Smooth muscle cell (in vitro differentiated cells): ENCODE measurements around the gene ZNF428. TPM values are rescaled to one million over a fixed set of nuclear protein-coding genes. Genes with fewer than 3 reads are reported as not detected.

Experiments used
- DNase-seq: peaks from one replicate; lab custom pipeline; 2025; ENCODE audit not compliant: unreplicated experiment; lab: John Stamatoyannopoulos, UW
- H2AFZ ChIP-seq: fragments of 200-600 bp; sonication (generic); 2 replicates; pipeline ENCODE4 v1.6.0; 2016; ENCODE audit warnings: antibody characterized with exemption, low read depth, mild to moderate bottlenecking
- H3F3A ChIP-seq: fragments of 200-600 bp; sonication (generic); 2 replicates; pipeline ENCODE4 v1.6.0; 2017; ENCODE audit warnings: antibody characterized with exemption, low read depth
- H3K27ac ChIP-seq: fragments of 200-600 bp; sonication (generic); 2 replicates; pipeline ENCODE4 v1.5.1; 2016; ENCODE audit warnings: low read depth, mild to moderate bottlenecking
- H3K27me3 ChIP-seq: fragments of 200-600 bp; sonication (generic); 2 replicates; pipeline ENCODE4 v1.6.1; 2016; ENCODE audit warnings: low read depth, mild to moderate bottlenecking
- H3K36me3 ChIP-seq: fragments of 200-600 bp; sonication (generic); 2 replicates; pipeline ENCODE4 v1.5.1; 2016; ENCODE audit warnings: low read depth
- H3K4me1 ChIP-seq: fragments of 200-600 bp; sonication (generic); 2 replicates; pipeline ENCODE4 v1.5.1; 2016; ENCODE audit warnings: low read depth
- H3K4me2 ChIP-seq: fragments of 200-600 bp; sonication (generic); 2 replicates; pipeline ENCODE4 v1.6.0; 2016; ENCODE audit warnings: mild to moderate bottlenecking
- H3K4me3 ChIP-seq: fragments of 200-600 bp; sonication (generic); 2 replicates; pipeline ENCODE4 v1.5.1; 2016; ENCODE audit warnings: mild to moderate bottlenecking
- H3K79me2 ChIP-seq: fragments of 200-600 bp; sonication (generic); 2 replicates; pipeline ENCODE4 v1.6.0; 2016; ENCODE audit warnings: low read depth, mild to moderate bottlenecking
- H3K9ac ChIP-seq: fragments of 200-600 bp; sonication (generic); 2 replicates; pipeline ENCODE4 v1.6.0; 2016; ENCODE audit warnings: low read depth
- H3K9me3 ChIP-seq: fragments of 200-600 bp; sonication (generic); replicated peaks from 2 replicates; pipeline ENCODE4 v1.5.1; 2016; ENCODE audit warnings: low read depth
- H4K20me1 ChIP-seq: fragments of 200-600 bp; sonication (generic); 2 replicates; pipeline ENCODE4 v1.6.0; 2016; ENCODE audit warnings: low read depth
- CTCF ChIP-seq: fragments of 200-600 bp; sonication (generic); IDR thresholded peaks from 2 replicates; pipeline ENCODE4 v1.5.1; 2017; ENCODE audit warnings: borderline replicate concordance, mild to moderate bottlenecking, antibody characterized with exemption; ENCODE audit not compliant: insufficient read depth, poor library complexity, severe bottlenecking
- WGBS: methylation state at CpG from one replicate; pipeline ENCODE4 v1.1.7; 2016; ENCODE audit warnings: low lambda C conversion rate; 5-methylcytosine and 5-hydroxymethylcytosine counted together
- polyA plus RNA-seq: library from polyadenylated mRNA; unstranded; fragments of >200 nt; fragmentation: Nextera tagmentation; extraction: Ambion mirVana; gene quantifications from 2 replicates; pipeline ENCODE4 v1.2.1, GENCODE V29; 2016
- total RNA-seq: library from RNA; depleted of rRNA; stranded (reverse); fragments of >200 nt; gene quantifications from 2 replicates; pipeline ENCODE4 v1.2.3, GENCODE V29; 2014

ZNF428 gene
- total and polyA plus RNA-seq, 2 experiments from 2014 or later = 20.3 to 63.1 TPM

- TF ChIP-seq CTCF = no peak
- WGBS = 88% methylated on average over 1 of the region's 1 CpG
- Histone ChIP-seq H3K79me2 (peaks cover 9% of the 10 kb centered on the region), H4K20me1 (no peaks in the 10 kb centered on the region), H3K9ac (no peak overlapping the region), H3K4me3 (no peak overlapping the region), H3K27ac (no peak overlapping the region), H2AFZ (no peak overlapping the region), H3F3A (no peaks in the 10 kb centered on the region), H3K27me3 (no peaks in the 10 kb centered on the region), H3K4me1 (peaks cover 14% of the 10 kb centered on the region), H3K9me3 (no peaks in the 10 kb centered on the region), H3K4me2 (no peak overlapping the region), H3K36me3 (no peaks in the 10 kb centered on the region)
- DNase-seq = no peak
These were observed 3.5 kb upstream of the ZNF428 start for GRCh38 chr19:43622956-43623355.

GRCh38 chr19:43622070-43622469 lies 2.6 kb upstream of the ZNF428 start:
- Histone ChIP-seq H2AFZ (no peak overlapping the region), H4K20me1 (no peaks in the 10 kb centered on the region), H3K79me2 (peaks cover 17% of the 10 kb centered on the region), H3K36me3 (no peaks in the 10 kb centered on the region), H3F3A (no peaks in the 10 kb centered on the region), H3K27ac (no peak overlapping the region), H3K27me3 (no peaks in the 10 kb centered on the region), H3K4me2 (no peak overlapping the region), H3K9ac (no peak overlapping the region), H3K4me1 (peaks cover 14% of the 10 kb centered on the region), H3K9me3 (no peaks in the 10 kb centered on the region), H3K4me3 (no peak overlapping the region)
- 95% methylated on average over 4 of the region's 4 CpGs for WGBS
- DNase-seq = no peak
- TF ChIP-seq CTCF = no peak

- Histone ChIP-seq H3K79me2 (peaks cover 34% of the 10 kb centered on the region), H3F3A (no peaks in the 10 kb centered on the region), H3K9ac (peak overlapping the region; percentile 93), H3K4me2 (peak overlapping the region; percentile 98), H3K9me3 (no peaks in the 10 kb centered on the region), H3K27ac (peak overlapping the region; percentile 91), H3K4me1 (peaks cover 14% of the 10 kb centered on the region), H2AFZ (peak overlapping the region; percentile 87), H3K36me3 (no peaks in the 10 kb centered on the region), H4K20me1 (no peaks in the 10 kb centered on the region), H3K27me3 (no peaks in the 10 kb centered on the region), H3K4me3 (peak overlapping the region; percentile 81)
- DNase-seq = no peak
- WGBS = 58% methylated on average over 23 of the region's 23 CpGs
- TF ChIP-seq CTCF = no peak
These were observed 902 bp upstream of the ZNF428 start for GRCh38 chr19:43620061-43621001.
